SU-DHL-6 (cell line): Measurements from ENCODE around the gene GPR85.

Experiments used
- CTCF ChIP-seq: fragments of 200-600 bp; sonication (generic); IDR thresholded peaks from one replicate; pipeline ENCODE4 v1.5.1; 2017; ENCODE audit warnings: antibody characterized with exemption, mild to moderate bottlenecking, low read length, moderate library complexity; ENCODE audit not compliant: insufficient read depth, poor library complexity, severe bottlenecking
- EZH2phosphoT487 ChIP-seq: fragments of 200-600 bp; sonication (generic), shearing (Covaris generic); conservative IDR thresholded peaks from 2 replicates; pipeline ENCODE4 v1.6.1; 2018; ENCODE audit warnings: mild to moderate bottlenecking, antibody characterized with exemption, low read length, moderate library complexity, mixed read lengths

GRCh38 chr7:113060100-113060499 is 26.5 kb downstream of the GPR85 start:
- TF ChIP-seq CTCF (no peak), EZH2phosphoT487 (no peak)
